Calu3 (cell line): Measurements from ENCODE around the gene MTRFR. TPM values are rescaled to one million over a fixed set of nuclear protein-coding genes. Genes with fewer than 3 reads are reported as not detected.
"Not testable (repeated sequence)": the region's sequence is repeated elsewhere in the genome, so short reads cannot be mapped to it uniquely, and the experiment has no call there.

Source experiments
- BruUV-seq: library from RNA; stranded (reverse); fragments of 400-500 nt; replicated peaks from 2 replicates; lab custom pipeline; 2021; lab: Mats Ljungman, UMichigan
- CTCF ChIA-PET: fragments of 300-600 bp; sonication (Branson Sonifier 250); formaldehyde crosslinking; loops from one replicate; lab custom pipeline; 2022; ENCODE audit warnings: antibody characterized with exemption; lab: Charles Lee
- DNase-seq: peaks from one replicate; pipeline ENCODE4 v3.0.0; 2022
- H3K27ac Mint-ChIP-seq: one replicate; pipeline ENCODE4 v1.8.0; 2022; ENCODE audit warnings: mixed read lengths; ENCODE audit not compliant: unreplicated experiment
- H3K27me3 Mint-ChIP-seq: one replicate; pipeline ENCODE4 v1.8.0; 2022; ENCODE audit warnings: mixed read lengths; ENCODE audit not compliant: unreplicated experiment
- H3K36me3 Mint-ChIP-seq: one replicate; pipeline ENCODE4 v1.8.0; 2022; ENCODE audit warnings: mild to moderate bottlenecking, moderate library complexity, mixed read lengths; ENCODE audit not compliant: insufficient read depth, unreplicated experiment
- H3K4me1 Mint-ChIP-seq: one replicate; pipeline ENCODE4 v1.8.0; 2022; ENCODE audit warnings: mild to moderate bottlenecking, low read depth, mixed read lengths; ENCODE audit not compliant: unreplicated experiment
- H3K4me3 Mint-ChIP-seq: one replicate; pipeline ENCODE4 v1.8.0; 2022; ENCODE audit warnings: mild to moderate bottlenecking, low read depth, moderate library complexity, mixed read lengths; ENCODE audit not compliant: unreplicated experiment
- H3K9me3 Mint-ChIP-seq: one replicate; pipeline ENCODE4 v1.8.0; 2022; ENCODE audit warnings: low read depth, mixed read lengths; ENCODE audit not compliant: unreplicated experiment
- CTCF ChIP-seq: fragments of 200-600 bp; IDR thresholded peaks from one replicate; pipeline ENCODE4 v1.8.0; 2022; ENCODE audit warnings: antibody characterized with exemption; ENCODE audit not compliant: unreplicated experiment
- intact Hi-C: fragments of 100-400 bp; cut with micrococcal nuclease; formaldehyde crosslinking; loops from one replicate; pipeline ENCODE4 v1.10.0; 2022; ENCODE audit not compliant: unreplicated experiment
- total RNA-seq: library from RNA; stranded (reverse); gene quantifications from 2 replicates; pipeline ENCODE4 v1.2.3, GENCODE V29; 2022

The MTRFR gene
- total RNA-seq, 1 experiment from 2014 or later = 24.7 TPM

- no peak for TF ChIP-seq CTCF
- H3K27me3 Mint-ChIP-seq = no peaks in the 10 kb centered on the region
- peaks cover 56% of the 10 kb centered on the region for H3K36me3 Mint-ChIP-seq
- no peak for DNase-seq
- no peaks in the 10 kb centered on the region for H3K9me3 Mint-ChIP-seq
- CTCF ChIA-PET = interaction anchor here (0.9 kb wide), 1 partner anchor 20 kb away, joined by 3 read pairs; no protein-coding TSS in a partner anchor
- no peak overlapping the region for H3K4me3 Mint-ChIP-seq
- no peak overlapping the region for H3K27ac Mint-ChIP-seq
- peaks cover 10% of the 10 kb centered on the region for H3K4me1 Mint-ChIP-seq
- no TSS peak for BruUV-seq
- intact Hi-C loops = no loop called here
These were observed 12.4 kb downstream of the MTRFR start for GRCh38 chr12:123245678-123246077.

GRCh38 chr12:123248129-123248528 is 14.9 kb downstream of the MTRFR start:
- H3K4me3 Mint-ChIP-seq, CTCF ChIA-PET, H3K27me3 Mint-ChIP-seq, intact Hi-C loops, H3K9me3 Mint-ChIP-seq, BruUV-seq, H3K27ac Mint-ChIP-seq, DNase-seq: not testable (repeated sequence)
- peaks cover 25% of the 10 kb centered on the region for H3K4me1 Mint-ChIP-seq
- H3K36me3 Mint-ChIP-seq = peaks cover 45% of the 10 kb centered on the region

- peaks cover 45% of the 10 kb centered on the region for H3K36me3 Mint-ChIP-seq
- DNase-seq, H3K27ac Mint-ChIP-seq, H3K9me3 Mint-ChIP-seq, intact Hi-C loops, H3K27me3 Mint-ChIP-seq, H3K4me3 Mint-ChIP-seq, BruUV-seq: not testable (repeated sequence)
- H3K4me1 Mint-ChIP-seq = peaks cover 25% of the 10 kb centered on the region
- CTCF ChIA-PET = interaction anchor here (1.6 kb wide), 1 partner anchor 11 kb away, joined by 3 read pairs; no protein-coding TSS in a partner anchor
These were observed 15.9 kb downstream of the MTRFR start for GRCh38 chr12:123248996-123249741.

GRCh38 chr12:123250471-123251383 is 17.5 kb downstream of the MTRFR start:
- intact Hi-C loops = no loop called here
- BruUV-seq = no TSS peak
- CTCF ChIA-PET = interaction anchor here (0.6 to 1.9 kb wide), 6 partner anchors 13 to 428 kb away, joined by 3 to 14 read pairs (median 6); partner anchors contain the start of genes MPHOSPH9 and MTRFR
- no peaks in the 10 kb centered on the region for H3K27me3 Mint-ChIP-seq
- peak; percentile 92 for DNase-seq
- H3K27ac Mint-ChIP-seq = peak overlapping the region; percentile 97
- H3K36me3 Mint-ChIP-seq = peaks cover 42% of the 10 kb centered on the region
- peak overlapping the region; percentile 56 for H3K4me3 Mint-ChIP-seq
- peaks cover 25% of the 10 kb centered on the region for H3K4me1 Mint-ChIP-seq
- no peaks in the 10 kb centered on the region for H3K9me3 Mint-ChIP-seq
- TF ChIP-seq CTCF = no peak
